B cell (primary cell): ENCODE measurements around the gene HASPIN. TPM values are rescaled to one million over a fixed set of nuclear protein-coding genes. Genes with fewer than 3 reads are reported as not detected.

Source experiments
- ATAC-seq: fragments of 200-7000 bp; cut with Tn5 transposase; one replicate; pipeline ENCODE4 v1.10.0; 2021; ENCODE audit warnings: low read depth, mild to moderate bottlenecking, moderate number of reproducible peaks, moderate library complexity
- CTCF ChIA-PET: fragments of 350-600 bp; sonication (Branson Sonifier 250); formaldehyde crosslinking; loops from one replicate; lab custom pipeline; 2021; ENCODE audit warnings: antibody characterized with exemption, inconsistent platforms; lab: Charles Lee
- POLR2A ChIA-PET: fragments of 350-600 bp; sonication (Branson Sonifier 250); formaldehyde crosslinking; loops from one replicate; lab custom pipeline; 2021; ENCODE audit warnings: antibody characterized with exemption; lab: Charles Lee
- DNase-seq: peaks from one replicate; pipeline ENCODE4 v3.0.0; 2013
- H2AFZ ChIP-seq: 2 replicates; pipeline ENCODE4 v1.6.1; 2012; ENCODE audit warnings: mild to moderate bottlenecking, low read depth, low read length; ENCODE audit not compliant: insufficient read depth, poor library complexity, severe bottlenecking
- H3K27ac ChIP-seq, 2 donors: 1 replicate in 1 of 2; 2 replicates in 1 of 2; pipeline ENCODE4 v1.5.1; 2012 to 2013; ENCODE audit warnings: low read length in 2 of 2, mild to moderate bottlenecking in 2 of 2, moderate library complexity in 1 of 2
- H3K27me3 ChIP-seq, 4 experiments: fragments of 200-600 bp in 1 of 4; sonication (generic) in 1 of 4; replicated peaks in 1 of 4; 1 replicate in 2 of 4; 2 replicates in 2 of 4; pipeline versions ENCODE4 v1.6.1 to v1.7.0; 2013 to 2016; ENCODE audit warnings: low read length in 3 of 4, mild to moderate bottlenecking in 2 of 4, mixed read lengths in 1 of 4, moderate library complexity in 1 of 4; ENCODE audit not compliant: insufficient read depth in 4 of 4, control insufficient read depth in 3 of 4; ENCODE audit errors: control extremely low read depth in 1 of 4
- H3K36me3 ChIP-seq, 2 experiments: replicated peaks in 1 of 2; 1 replicate in 1 of 2; 2 replicates in 1 of 2; pipeline versions ENCODE4 v1.6.1 to v1.7.1; 2013; ENCODE audit warnings: low read length in 1 of 2; ENCODE audit not compliant: insufficient read depth in 2 of 2, control insufficient read depth in 1 of 2; ENCODE audit errors: control extremely low read depth in 1 of 2, extremely low read depth in 1 of 2
- H3K4me1 ChIP-seq, 2 donors: fragments of 200-600 bp in 1 of 2; sonication (generic) in 1 of 2; 1 replicate in 1 of 2; 2 replicates in 1 of 2; pipeline versions ENCODE4 v1.5.1 to v1.6.1; 2013 to 2017; ENCODE audit warnings: low read length in 2 of 2; ENCODE audit not compliant: control insufficient read depth in 2 of 2, insufficient read depth in 2 of 2
- H3K4me2 ChIP-seq: replicated peaks from 2 replicates; pipeline ENCODE3; 2012; ENCODE audit warnings: mild to moderate bottlenecking, low read depth, low read length; ENCODE audit not compliant: poor library complexity, severe bottlenecking
- H3K4me3 ChIP-seq, 5 experiments: fragments of 200-600 bp in 1 of 5; sonication (generic) in 1 of 5; 1 replicate in 3 of 5; 2 replicates in 2 of 5; pipeline versions ENCODE4 v1.5.1 to v1.7.0; 2011 to 2016; ENCODE audit warnings: low read length in 4 of 5, mild to moderate bottlenecking in 4 of 5, low read depth in 2 of 5, control low read depth in 1 of 5, moderate library complexity in 1 of 5; ENCODE audit not compliant: insufficient read depth in 1 of 5; ENCODE audit errors: control extremely low read depth in 1 of 5, extremely low read depth in 1 of 5
- H3K79me2 ChIP-seq: fragments of 200-600 bp; sonication (generic); one replicate; pipeline ENCODE4 v1.6.0; 2016; ENCODE audit warnings: low read length; ENCODE audit not compliant: control insufficient read depth, insufficient read depth
- H3K9ac ChIP-seq: fragments of 200-600 bp; sonication (generic); 2 replicates; pipeline ENCODE4 v1.6.1; 2017; ENCODE audit warnings: mild to moderate bottlenecking, low read length, moderate library complexity
- H3K9me3 ChIP-seq, 3 donors: one replicate each; pipeline versions ENCODE4 v1.6.1 to v1.7.1; 2013; ENCODE audit warnings: low read length in 2 of 3; ENCODE audit not compliant: control insufficient read depth in 2 of 3, insufficient read depth in 1 of 3; ENCODE audit errors: control extremely low read depth in 1 of 3
- H4K20me1 ChIP-seq: 2 replicates; pipeline ENCODE4 v1.6.0; 2012; ENCODE audit warnings: mild to moderate bottlenecking, low read length; ENCODE audit not compliant: insufficient read depth, control insufficient read depth, poor library complexity, severe bottlenecking
- H3K27ac Mint-ChIP-seq: one replicate; pipeline ENCODE4 v1.8.0; 2021; ENCODE audit warnings: mixed read lengths
- H3K27me3 Mint-ChIP-seq: one replicate; pipeline ENCODE4 v1.8.0; 2021; ENCODE audit warnings: mixed read lengths
- H3K4me1 Mint-ChIP-seq: one replicate; pipeline ENCODE4 v1.8.0; 2021; ENCODE audit warnings: mixed read lengths
- H3K4me3 Mint-ChIP-seq: one replicate; pipeline ENCODE4 v1.8.0; 2021; ENCODE audit warnings: mixed read lengths
- H3K9me3 Mint-ChIP-seq: one replicate; pipeline ENCODE4 v1.8.0; 2022; ENCODE audit warnings: mixed read lengths; ENCODE audit not compliant: insufficient read depth
- EZH2 ChIP-seq: IDR thresholded peaks from 2 replicates; pipeline ENCODE4 v1.6.1; 2012; ENCODE audit warnings: borderline replicate concordance, low read depth, mild to moderate bottlenecking, moderate library complexity, low read length; ENCODE audit not compliant: insufficient read depth, poor library complexity, severe bottlenecking
- WGBS: methylation state at CpG from one replicate; pipeline ENCODE4 v1.1.5; 2013; ENCODE audit warnings: missing lambda C conversion rate; ENCODE audit not compliant: insufficient coverage; 5-methylcytosine and 5-hydroxymethylcytosine counted together
- intact Hi-C: fragments of 100-400 bp; cut with micrococcal nuclease; formaldehyde crosslinking; loops from one replicate; pipeline ENCODE4 v1.10.0; 2022
- polyA plus RNA-seq: library from polyadenylated mRNA; depleted of rRNA; stranded (reverse); fragments of >200 nt; gene quantifications from 2 replicates; pipeline ENCODE4 v1.2.3, GENCODE V29; 2012
- total RNA-seq, 2 donors: library from RNA; stranded (reverse); fragments of 120-200 nt in 1 of 2; gene quantifications; 1 replicate in 1 of 2; 2 replicates in 1 of 2; pipeline versions ENCODE4 v1.2.3 to v1.2.4, GENCODE V29; 2013 to 2022
- TF ChIP-seq, protein P1 (sequence below): fragments of 200-600 bp; IDR thresholded peaks from one replicate; pipeline ENCODE4 v1.8.0; 2022; ENCODE audit warnings: antibody characterized with exemption, mild to moderate bottlenecking

Gene HASPIN
- total and polyA plus RNA-seq, 2 donors (not counting 1 experiment from before 2014, with no cell fraction given) = 0.28 to 3.1 TPM

- no peaks in the 10 kb centered on the region for H3K27me3 Mint-ChIP-seq
- Histone ChIP-seq H3K4me1 (peaks cover 55 to 66% of the 10 kb centered on the region in 2 donors), H3K4me3 (peak overlapping the region in 1 of 5 experiments; percentile 47), H3K27ac (peak overlapping the region in 1 of 2 donors; percentile 35), H3K9ac (peak overlapping the region; percentile 53), H4K20me1 (peaks cover 53% of the 10 kb centered on the region), H3K79me2 (peaks cover 69% of the 10 kb centered on the region), H3K4me2 (peak overlapping the region; percentile 80), H3K27me3 (no peaks in the 10 kb centered on the region), H3K9me3 (no peaks in the 10 kb centered on the region), H2AFZ (no peak overlapping the region), H3K36me3 (peaks cover 0 to 47% of the 10 kb centered on the region in 2 experiments)
- H3K9me3 Mint-ChIP-seq = no peaks in the 10 kb centered on the region
- H3K4me1 Mint-ChIP-seq = peaks cover 61% of the 10 kb centered on the region
- no peak for TF ChIP-seq EZH2
- no peak for DNase-seq
- intact Hi-C loops = loop anchor here (5.0 kb wide), 2 partner anchors 222 to 277 kb away; no protein-coding TSS in a partner anchor
- H3K4me3 Mint-ChIP-seq = peak overlapping the region; percentile 78
- peak overlapping the region; percentile 94 for H3K27ac Mint-ChIP-seq
- WGBS = 91% methylated on average over 17 of the region's 22 CpGs
- ChIA-PET CTCF (interaction anchor here (5.0 kb wide), 1 partner anchor 43 kb away, joined by 27 read pairs; no protein-coding TSS in a partner anchor), POLR2A (interaction anchor here (2.0 kb wide), 1 partner anchor 21 kb away, joined by 8 read pairs; no protein-coding TSS in a partner anchor)
- ATAC-seq = no peak
Measured at GRCh38 chr17:3690094-3690715, 33.5 kb upstream of the HASPIN start.

- Mint-ChIP-seq H3K4me1 (peaks cover 63% of the 10 kb centered on the region), H3K4me3 (peak overlapping the region; percentile 78), H3K27me3 (no peaks in the 10 kb centered on the region), H3K9me3 (no peaks in the 10 kb centered on the region), H3K27ac (peak overlapping the region; percentile 94)
- TF ChIP-seq, protein P1, sequence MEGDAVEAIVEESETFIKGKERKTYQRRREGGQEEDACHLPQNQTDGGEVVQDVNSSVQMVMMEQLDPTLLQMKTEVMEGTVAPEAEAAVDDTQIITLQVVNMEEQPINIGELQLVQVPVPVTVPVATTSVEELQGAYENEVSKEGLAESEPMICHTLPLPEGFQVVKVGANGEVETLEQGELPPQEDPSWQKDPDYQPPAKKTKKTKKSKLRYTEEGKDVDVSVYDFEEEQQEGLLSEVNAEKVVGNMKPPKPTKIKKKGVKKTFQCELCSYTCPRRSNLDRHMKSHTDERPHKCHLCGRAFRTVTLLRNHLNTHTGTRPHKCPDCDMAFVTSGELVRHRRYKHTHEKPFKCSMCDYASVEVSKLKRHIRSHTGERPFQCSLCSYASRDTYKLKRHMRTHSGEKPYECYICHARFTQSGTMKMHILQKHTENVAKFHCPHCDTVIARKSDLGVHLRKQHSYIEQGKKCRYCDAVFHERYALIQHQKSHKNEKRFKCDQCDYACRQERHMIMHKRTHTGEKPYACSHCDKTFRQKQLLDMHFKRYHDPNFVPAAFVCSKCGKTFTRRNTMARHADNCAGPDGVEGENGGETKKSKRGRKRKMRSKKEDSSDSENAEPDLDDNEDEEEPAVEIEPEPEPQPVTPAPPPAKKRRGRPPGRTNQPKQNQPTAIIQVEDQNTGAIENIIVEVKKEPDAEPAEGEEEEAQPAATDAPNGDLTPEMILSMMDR = no peak
- TF ChIP-seq EZH2 = no peak
- no peaks in the 10 kb centered on the region for H3K9me3 ChIP-seq
- ChIA-PET CTCF (interaction anchor here (0.6 to 5.0 kb wide), 15 partner anchors 9 to 642 kb away, joined by 3 to 38 read pairs (median 4); no protein-coding TSS in a partner anchor), POLR2A (interaction anchor here (0.6 to 2.0 kb wide), 6 partner anchors 19 to 79 kb away, joined by 3 to 16 read pairs (median 4); partner anchors contain the start of gene HASPIN)
- H3K4me1 ChIP-seq = peaks cover 53 to 68% of the 10 kb centered on the region in 2 donors
- intact Hi-C loops = loop anchor here (5.0 kb wide), 2 partner anchors 221 to 276 kb away; no protein-coding TSS in a partner anchor
- no peaks in the 10 kb centered on the region for H3K27me3 ChIP-seq
- H2AFZ ChIP-seq = no peak overlapping the region
- peaks cover 57% of the 10 kb centered on the region for H4K20me1 ChIP-seq
- peak overlapping the region in 3 of 5 experiments; percentile 7 to 78 (median 47) for H3K4me3 ChIP-seq
- peak overlapping the region; percentile 53 for H3K9ac ChIP-seq
- ATAC-seq = no peak
- no peak for DNase-seq
- peak overlapping the region; percentile 80 for H3K4me2 ChIP-seq
- peak overlapping the region; percentile 35 to 57 for H3K27ac ChIP-seq
- H3K79me2 ChIP-seq = peaks cover 78% of the 10 kb centered on the region
- 88% methylated on average over 9 of the region's 16 CpGs for whole genome bisulfite sequencing
- H3K36me3 ChIP-seq = peaks cover 0 to 46% of the 10 kb centered on the region in 2 experiments
Measured at GRCh38 chr17:3691617-3692067, 32.1 kb upstream of the HASPIN start.
